ENCODE measurements around the gene FCGR3B.
"Not testable (repeated sequence)": the region's sequence is repeated elsewhere in the genome, so short reads cannot be mapped to it uniquely, and the experiment has no call there.

Gene FCGR3B

DNA sequence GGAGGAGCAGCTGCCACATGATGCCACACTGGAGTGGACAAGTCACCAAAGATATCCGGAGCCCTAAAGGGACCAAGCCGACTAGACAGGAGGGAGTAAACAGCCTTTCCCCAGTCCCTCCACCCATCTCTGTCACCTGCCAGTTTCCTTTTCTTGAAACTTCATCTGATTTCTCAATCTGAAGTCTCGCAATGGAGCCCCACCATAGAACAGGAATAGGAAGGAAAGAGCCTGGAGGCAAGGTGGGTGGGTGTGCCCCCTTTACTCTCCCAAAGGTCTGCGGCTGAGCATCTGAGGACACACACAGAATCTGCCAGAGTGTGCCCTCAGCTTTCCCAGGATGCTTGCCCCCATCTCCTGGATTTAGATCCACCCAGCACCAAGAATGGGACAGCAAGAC is at the start of gene FCGR3B:
Gene FCGR3B, minus strand, starts transcription at position 101 of the 400 bp plus-strand sequence. Its CDS starts 82 bp downstream, at position 19.
- DNase-seq (ENCODE audit: low spot score), result no peak

DNA sequence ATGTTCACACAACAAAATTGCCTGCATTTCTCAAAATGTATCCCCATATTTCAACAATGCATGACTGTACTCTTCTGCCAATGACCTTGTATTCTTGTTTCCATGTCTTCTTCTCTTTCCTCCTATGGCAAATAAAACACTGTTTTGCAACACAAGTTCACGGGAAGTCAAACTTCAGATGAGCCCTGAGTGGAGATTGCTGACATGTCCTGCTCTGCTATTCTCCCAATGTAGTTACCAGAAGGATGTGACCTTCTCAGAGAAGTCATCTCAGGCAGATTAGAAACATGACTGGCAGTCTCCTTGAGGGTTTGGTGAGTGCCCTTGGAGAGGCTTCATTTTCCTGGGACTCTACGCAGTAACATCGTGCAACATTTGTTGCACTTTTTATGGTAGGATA is 47.5 kb upstream of the FCGR3B start:
- no peak for DNase-seq (ENCODE audit: low spot score)

DNA sequence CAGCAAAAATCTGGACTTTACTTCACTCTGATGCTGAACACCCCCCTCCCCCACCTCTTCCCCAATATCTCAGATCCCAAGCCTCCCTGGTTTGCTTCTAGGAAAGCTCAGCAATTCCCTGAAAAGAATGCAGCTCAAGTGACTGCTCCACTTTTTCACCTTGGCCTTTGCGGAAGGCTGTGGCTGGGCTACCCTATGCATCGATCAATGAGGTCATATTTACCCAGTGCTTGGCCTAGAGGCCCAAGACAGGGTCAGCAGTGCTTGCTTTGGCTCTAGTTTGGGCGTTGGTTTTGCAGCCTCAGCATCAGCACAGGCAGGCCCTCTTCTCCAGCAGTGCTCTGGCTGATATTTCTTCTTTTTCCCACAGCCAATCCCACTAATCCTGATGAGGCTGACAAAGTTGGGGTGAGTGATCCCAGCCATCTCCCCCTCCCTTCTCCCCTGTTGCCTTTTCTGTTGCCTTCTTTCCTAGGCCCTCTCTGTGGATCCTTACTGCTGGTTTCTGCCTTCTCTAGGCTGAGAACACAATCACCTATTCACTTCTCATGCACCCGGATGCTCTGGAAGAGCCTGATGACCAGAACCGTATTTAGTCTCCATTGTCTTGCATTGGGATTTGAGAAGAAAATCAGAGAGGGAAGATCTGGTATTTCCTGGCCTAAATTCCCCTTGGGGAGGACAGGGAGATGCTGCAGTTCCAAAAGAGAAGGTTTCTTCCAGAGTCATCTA is 46.1 kb upstream of the FCGR3B start:
- DNase-seq (ENCODE audit: low spot score), result no peak

DNA sequence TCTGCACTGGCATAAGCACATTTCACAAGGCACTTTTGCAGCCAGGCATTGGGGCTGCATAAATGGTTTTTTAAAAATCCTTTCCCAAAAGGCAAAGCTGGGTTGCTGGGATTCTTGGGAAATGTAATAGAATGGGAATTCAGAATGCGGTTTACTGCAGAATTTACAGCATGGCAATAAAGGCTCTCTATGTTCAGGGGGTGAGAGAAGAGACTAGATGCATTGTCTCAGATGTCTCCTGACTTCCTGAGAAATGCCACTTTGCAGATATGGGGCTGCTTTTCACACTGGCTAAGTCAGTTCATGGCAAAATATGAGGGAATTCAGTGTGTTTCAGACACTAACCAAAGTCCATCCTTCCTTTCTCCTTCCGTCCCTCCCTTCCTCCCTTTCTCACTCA is 45.5 kb upstream of the FCGR3B start:
- no peak for DNase-seq (ENCODE audit: low spot score)

- not testable (repeated sequence) for DNase-seq (ENCODE audit: low spot score)
Measured at GRCh38 chr1:161674908-161675307, 43.9 kb upstream of the FCGR3B start.

DNA sequence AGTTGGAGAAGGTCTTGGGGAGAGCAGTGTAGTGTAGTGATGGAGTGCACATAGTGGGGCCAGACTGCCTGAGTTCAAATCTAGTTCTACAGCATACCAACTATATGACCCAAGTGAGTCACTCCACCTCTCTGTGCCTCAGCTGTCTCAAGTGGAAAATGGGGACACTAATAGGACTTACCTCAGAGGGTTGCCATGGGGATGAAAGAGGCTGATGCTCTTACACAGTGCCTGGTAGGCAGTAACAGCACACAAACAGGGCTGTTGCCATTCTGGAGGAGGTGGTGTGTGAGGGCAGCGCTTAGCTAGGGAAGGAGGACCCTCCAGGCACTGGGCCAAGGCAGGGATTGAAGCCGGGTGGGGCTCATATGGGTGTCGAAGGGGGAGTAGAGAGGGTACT is 43.5 kb upstream of the FCGR3B start:
- DNase-seq (ENCODE audit: low spot score), result not testable (repeated sequence)

- DNase-seq (ENCODE audit: low spot score), result not testable (repeated sequence)
Measured at GRCh38 chr1:161673437-161673836, 42.5 kb upstream of the FCGR3B start.

GRCh38 chr1:161671045-161672020 is 40.4 kb upstream of the FCGR3B start:
- not testable (repeated sequence) for DNase-seq (ENCODE audit: low spot score)

DNA sequence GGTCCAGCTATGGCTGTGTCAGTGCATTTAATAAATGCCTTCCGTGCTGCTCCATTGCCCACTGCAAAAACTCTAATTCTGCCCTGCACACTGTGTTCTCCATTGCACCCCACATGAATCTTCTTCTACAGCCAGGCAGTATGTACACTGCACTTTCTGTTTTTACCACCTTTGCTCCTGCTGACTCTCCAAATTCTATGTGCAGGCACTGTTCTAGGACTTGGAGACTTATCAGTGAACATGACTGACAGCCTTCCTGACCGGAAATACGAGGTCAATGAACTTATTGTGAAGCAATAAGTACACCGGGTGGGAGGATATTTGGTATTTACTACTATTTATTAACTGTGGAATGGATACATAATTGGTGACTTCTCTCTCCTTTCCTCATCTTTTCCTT is 33.7 kb upstream of the FCGR3B start:
- DNase-seq (ENCODE audit: low spot score), result not testable (repeated sequence)

DNA sequence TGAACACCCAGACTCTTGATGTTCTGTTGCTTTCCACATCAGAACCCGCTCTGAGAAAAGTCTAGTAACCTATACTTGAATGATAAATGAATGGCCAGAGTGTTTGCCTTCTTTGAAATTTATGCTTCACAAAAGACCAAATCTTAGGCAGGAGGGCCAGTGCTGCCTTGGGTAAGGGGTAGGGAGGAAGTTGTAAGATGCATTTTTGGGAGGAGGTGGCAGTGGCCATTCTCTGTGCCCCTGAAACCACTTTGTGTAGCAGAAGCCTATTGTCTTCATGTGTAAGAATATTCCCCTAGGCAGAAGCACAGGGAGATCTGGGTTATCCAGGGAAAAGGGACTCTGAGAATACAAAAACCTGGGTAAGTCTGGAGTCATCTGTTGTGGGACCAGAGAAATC is 32.6 kb upstream of the FCGR3B start:
- DNase-seq (ENCODE audit: low spot score), result not testable (repeated sequence)

GRCh38 chr1:161662684-161663339 is 31.8 kb upstream of the FCGR3B start, which contains the start of gene FCGR2B:
FCGR2B (plus strand) TSS chr1:161663143; CDS start chr1:161663242, 99 bp downstream.
- not testable (repeated sequence) for DNase-seq (ENCODE audit: low spot score)

GRCh38 chr1:161661660-161662311 is 30.8 kb upstream of the FCGR3B start:
- not testable (repeated sequence) for DNase-seq (ENCODE audit: low spot score)

DNA sequence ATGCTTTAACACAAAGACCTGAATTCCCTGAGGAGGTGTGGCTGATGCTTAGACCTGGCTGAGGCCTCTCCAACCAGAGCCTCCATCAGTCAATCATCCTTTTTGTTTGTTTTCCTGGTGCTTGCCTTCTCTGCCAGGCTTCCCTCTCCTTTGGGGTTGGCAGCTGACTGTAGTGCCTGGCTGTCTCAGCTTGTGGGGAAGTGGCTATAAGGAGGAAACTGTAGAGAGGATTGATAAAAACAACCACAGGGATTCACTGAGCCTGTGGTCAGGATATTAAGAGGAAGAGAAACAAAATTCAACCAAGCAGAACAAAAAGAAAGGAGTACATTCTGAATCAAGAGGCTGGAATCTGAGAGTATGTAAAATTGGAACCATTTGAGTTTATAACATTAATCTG is 27.5 kb upstream of the FCGR3B start:
- DNase-seq (ENCODE audit: low spot score), result not testable (repeated sequence)

DNA sequence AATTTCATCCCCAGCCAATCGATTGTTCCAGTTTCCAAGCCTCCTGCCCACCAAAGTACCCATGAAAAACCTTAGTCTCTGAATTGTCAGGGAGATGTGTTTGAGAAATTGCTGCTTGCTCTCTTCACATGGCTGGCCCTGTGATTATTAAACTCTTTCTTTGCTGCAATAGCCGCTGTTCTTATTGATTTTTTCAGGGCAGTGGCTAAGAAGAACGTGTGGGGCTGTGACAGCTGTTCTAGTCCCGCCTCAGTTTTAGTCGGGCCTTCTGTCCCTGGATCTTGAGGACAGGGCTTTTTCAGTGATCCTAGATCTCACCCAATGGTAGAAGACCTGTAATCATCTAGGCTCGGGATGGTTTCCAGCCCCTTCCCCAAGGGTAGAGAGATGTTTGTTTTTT is 23.0 kb upstream of the FCGR3B start:
- not testable (repeated sequence) for DNase-seq (ENCODE audit: low spot score)

GRCh38 chr1:161653541-161653940 is 22.6 kb upstream of the FCGR3B start:
- DNase-seq (ENCODE audit: low spot score), result not testable (repeated sequence)

DNA sequence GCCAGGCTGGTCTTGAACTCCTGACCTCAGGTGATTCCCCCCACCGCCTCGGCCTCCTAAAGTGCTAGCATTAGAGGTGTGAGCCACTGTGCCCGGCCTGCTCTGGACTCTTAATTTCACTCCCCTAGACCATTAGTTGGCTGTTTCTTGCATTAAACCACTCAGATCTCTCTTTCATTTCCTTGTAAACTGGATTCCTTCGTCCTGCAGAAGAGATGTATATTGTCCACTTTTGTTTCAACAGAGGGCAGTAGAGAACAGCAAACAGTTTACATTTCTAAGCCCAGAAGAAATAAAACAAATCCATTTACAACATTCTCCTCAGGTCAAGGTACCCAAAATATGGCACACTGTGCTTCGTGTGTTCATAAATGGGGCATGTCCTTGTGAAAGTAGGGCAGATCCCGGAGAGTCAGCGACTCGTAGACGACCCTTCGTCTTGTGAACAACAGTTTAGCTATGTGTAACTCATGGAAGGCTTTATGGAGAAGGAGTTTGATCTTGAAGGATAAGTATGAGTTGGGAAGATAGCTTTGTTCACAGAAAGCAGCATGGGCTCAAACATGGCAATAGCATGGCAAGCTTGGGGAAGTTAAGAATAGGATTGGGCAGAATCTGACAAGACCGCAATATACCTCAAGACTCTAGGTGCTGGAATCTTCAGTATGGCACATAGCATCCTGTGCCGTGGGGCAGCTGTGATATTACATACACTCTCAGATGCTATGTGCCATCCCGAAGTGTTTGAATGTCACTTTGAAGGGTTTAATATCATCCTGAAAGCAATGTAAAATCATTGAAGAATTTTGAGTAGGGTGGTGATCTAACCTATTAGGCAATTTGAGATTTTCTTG is 16.8 kb upstream of the FCGR3B start:
- DNase-seq (ENCODE audit: low spot score), result not testable (repeated sequence)

DNA sequence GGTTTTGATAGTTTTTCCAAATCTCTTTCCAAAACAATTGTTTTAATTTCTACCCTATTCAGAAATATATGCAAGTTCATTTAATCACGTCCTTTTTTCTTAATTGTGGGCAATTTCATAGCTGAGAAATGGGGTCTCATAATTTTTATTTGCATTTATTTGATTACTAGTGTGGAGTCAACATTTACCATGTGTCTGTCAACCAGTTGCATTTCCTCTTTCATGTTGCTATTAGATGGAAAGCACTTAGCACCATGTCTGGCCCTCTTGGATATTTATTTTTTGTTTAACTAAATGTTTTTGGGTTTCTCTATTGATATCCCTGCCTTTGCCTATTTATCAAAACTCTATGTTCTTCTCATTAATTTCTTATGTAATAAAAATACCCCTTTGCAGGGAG is 13.9 kb upstream of the FCGR3B start:
- not testable (repeated sequence) for DNase-seq (ENCODE audit: low spot score)

DNA sequence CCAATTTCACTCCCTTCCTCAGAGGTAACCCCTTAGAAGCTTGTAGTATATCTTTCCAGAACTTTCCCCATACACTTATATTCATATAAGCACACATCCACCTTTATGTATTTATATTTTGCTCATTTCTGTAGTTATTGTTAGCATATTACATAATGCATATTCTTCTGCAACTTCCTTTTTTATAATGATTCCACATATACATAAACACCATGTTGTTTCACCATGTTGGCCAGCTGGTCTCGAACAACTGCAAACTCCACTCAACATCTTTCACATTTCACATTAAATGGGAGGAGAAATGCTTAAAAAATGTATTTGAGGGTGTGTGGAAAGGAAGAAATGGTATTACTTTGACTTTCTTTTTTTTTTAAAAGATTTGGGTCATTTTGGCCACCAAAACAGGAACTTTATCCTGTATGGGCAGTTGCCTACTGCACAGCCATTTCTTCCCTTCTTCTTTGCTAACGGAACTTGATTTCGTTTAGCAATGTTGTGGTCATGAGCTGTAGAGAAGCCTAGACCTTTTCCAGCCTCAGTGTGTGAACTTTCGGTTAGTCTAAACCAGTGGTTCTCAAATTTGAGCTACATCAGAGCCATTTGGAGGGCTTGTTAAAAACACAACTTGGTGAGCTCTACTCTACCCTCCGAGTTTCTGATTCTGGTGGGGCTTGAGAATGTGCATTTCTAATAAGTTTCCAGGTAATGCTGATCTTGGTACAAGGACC is 12.7 kb upstream of the FCGR3B start:
- not testable (repeated sequence) for DNase-seq (ENCODE audit: low spot score)

GRCh38 chr1:161642697-161643096 is 11.7 kb upstream of the FCGR3B start:
- DNase-seq (ENCODE audit: low spot score), result not testable (repeated sequence)

DNA sequence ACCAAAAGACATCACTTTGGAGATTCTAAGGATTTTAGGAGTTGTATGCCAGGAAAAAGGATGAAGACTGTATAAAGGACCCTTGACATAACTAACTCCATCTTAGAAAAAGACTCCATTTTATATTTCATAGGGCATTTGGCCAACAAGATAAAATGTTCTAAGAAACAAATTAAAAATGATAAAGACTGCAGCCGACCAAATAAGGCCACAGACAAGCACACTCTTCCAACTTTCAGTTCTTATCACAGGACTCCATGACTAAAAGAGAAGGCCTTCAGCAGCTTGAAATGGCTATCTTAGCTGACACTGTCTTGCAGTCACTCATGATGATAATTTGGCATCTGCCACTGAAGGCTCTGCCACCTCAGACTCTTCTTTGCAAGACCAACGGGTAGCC is 8.2 kb upstream of the FCGR3B start:
- DNase-seq (ENCODE audit: low spot score), result not testable (repeated sequence)
